ENCODE results near the gene PPFIA4. TPM values are rescaled to one million over a fixed set of nuclear protein-coding genes. Genes with fewer than 3 reads are reported as not detected.
A peak's percentile ranks its signal among the peaks of the same experiment; 100 is the strongest.

PPFIA4 gene
- total RNA-seq, 1 experiment from 2014 or later = not detected

DNA sequence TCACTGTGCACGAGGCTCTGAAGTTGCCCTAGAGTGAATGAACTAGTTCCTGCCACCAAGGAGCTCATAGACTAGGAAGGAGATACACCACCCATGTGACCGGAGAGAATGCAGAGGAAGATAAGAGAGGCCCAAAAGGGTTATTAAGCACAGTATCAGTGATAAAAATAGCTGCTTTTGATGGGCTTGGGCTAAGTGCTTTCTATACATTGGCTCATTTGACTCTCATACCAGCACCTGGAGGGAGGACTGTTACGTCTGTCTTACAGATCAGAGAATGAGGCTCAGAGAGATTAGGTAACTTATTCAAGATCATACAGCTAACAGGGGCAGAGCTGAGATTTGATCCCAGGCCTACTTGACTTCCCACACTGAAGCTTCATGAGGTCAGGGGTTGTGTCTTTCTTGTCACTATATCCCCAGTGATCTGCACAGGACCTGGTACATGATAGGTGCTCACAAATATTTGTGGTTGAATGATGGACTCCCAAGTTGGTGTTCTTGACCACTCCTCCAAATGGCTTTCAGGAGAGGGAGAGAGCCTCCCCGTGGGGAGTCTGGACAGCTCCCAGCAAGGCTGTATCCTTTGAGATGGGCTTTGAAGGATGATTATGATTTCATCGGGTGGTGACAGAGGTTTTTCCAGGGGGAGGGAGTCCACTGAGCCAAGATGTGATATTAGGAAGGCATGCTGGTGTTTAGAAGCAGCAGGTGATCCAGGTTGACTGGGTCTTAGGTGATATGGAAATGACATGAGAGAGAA lies 14.4 kb downstream of the PPFIA4 start:
- Histone ChIP-seq H2AFZ (ENCODE audit: low read length) (peak overlapping the region; percentile 11; the same call in 1 of the 2 replicates), H3K4me2 (ENCODE audit: low read depth, low read length, poor library complexity, severe bottlenecking) (peak overlapping the region; percentile 18), H3K4me3 (ENCODE audit: low read length) (no peak overlapping the region), H3K9me3 (ENCODE audit: low read length) (no peaks in the 10 kb centered on the region), H3K79me2 (ENCODE audit: low read length) (no peaks in the 10 kb centered on the region), H3K36me3 (ENCODE audit: insufficient read depth, low read length) (no peaks in the 10 kb centered on the region), H3K9me2 (replicated peaks; ENCODE audit: insufficient read depth, low read length) (no peaks in the 10 kb centered on the region), H4K20me1 (ENCODE audit: insufficient read depth, low read depth, low read length) (no peaks in the 10 kb centered on the region), H3K27ac (ENCODE audit: low read length) (no peak overlapping the region), H3K9ac (ENCODE audit: low read length) (0 out of 2 replicates have a peak overlapping the region, but pooled peaks have one; percentile 5), H3K27me3 (ENCODE audit: low read length) (no peaks in the 10 kb centered on the region), H3K4me1 (ENCODE audit: low read length) (peaks cover 18% of the 10 kb centered on the region)
- peak; percentile 65 for DNase-seq

DNA sequence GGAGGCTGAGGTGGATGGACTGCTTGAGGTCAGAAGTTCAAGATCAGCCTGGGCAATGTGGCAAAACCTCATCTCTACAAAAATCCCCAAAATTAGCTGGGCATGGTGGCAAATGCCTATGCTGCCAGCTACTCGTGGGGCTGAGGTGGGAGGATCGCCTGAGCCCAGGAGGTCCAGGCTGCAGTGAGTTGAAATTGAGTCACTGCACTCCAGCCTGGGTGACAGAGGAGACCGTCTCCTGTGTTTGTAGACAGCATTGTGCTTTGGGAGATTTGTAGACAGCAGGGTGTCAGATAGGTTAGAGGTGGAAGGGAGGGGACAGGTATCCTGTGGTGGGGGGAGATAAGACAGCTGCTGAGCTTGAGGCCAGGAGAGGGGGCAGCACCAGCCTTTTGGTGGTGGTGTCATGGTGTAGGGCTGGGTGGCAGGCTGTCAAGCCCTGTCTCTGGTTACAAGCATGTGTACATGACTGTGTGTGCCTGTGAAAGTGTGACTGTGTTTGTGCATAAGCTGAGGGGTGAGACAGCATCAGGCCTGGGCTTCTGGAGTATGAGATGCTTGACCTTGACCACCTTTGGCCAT lies 15.2 kb downstream of the PPFIA4 start:
- peaks cover 18% of the 10 kb centered on the region for H3K4me1 ChIP-seq (ENCODE audit: low read length)

DNA sequence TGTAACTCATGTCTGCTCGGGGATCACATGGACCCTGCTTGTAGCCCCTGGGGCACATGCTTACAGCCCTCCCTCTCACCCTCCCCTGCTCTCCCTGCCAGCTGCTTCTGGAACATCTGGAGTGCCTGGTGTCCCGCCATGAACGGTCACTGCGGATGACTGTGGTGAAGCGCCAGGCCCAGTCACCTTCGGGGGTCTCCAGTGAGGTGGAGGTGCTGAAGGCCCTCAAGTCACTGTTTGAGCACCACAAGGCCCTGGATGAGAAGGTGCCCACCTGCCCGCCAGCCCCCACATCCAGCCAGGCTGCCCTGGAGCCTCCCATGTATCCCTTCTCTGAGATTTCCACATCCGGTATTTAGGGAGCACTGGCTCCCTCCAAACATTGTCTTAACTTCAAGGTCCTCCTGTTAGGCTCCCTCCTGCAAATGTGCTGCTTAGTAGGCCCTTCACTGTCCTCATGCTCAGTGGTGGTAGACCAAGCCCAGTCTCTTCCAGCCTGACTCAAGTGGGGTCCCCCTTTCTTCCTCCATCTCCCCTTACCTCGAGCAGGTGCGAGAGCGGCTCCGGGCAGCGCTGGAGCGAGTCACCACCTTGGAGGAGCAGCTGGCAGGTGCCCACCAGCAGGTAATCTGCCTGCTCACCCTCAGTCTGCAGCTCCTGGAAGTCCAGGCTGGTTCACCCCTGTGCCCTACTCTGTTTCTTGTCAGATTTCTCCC lies 17.7 kb downstream of the PPFIA4 start:
- Histone ChIP-seq H3K4me2 (ENCODE audit: low read depth, low read length, poor library complexity, severe bottlenecking) (no peak overlapping the region), H3K9ac (ENCODE audit: low read length) (no peak overlapping the region), H3K4me1 (ENCODE audit: low read length) (peaks cover 18% of the 10 kb centered on the region), H4K20me1 (ENCODE audit: insufficient read depth, low read depth, low read length) (no peaks in the 10 kb centered on the region), H3K9me2 (replicated peaks; ENCODE audit: insufficient read depth, low read length) (no peaks in the 10 kb centered on the region), H3K79me2 (ENCODE audit: low read length) (no peaks in the 10 kb centered on the region), H3K36me3 (ENCODE audit: insufficient read depth, low read length) (no peaks in the 10 kb centered on the region), H3K4me3 (ENCODE audit: low read length) (no peak overlapping the region), H3K27me3 (ENCODE audit: low read length) (no peaks in the 10 kb centered on the region), H3K27ac (ENCODE audit: low read length) (no peak overlapping the region), H3K9me3 (ENCODE audit: low read length) (no peaks in the 10 kb centered on the region), H2AFZ (ENCODE audit: low read length) (no peak overlapping the region)
- no peak for DNase-seq

More for the DNA sequence above, 15.2 kb downstream of the PPFIA4 start:
- H3K9ac ChIP-seq (ENCODE audit: low read length) = no peak overlapping the region
- H3K4me2 ChIP-seq (ENCODE audit: low read depth, low read length, poor library complexity, severe bottlenecking) = no peak overlapping the region
- H3K36me3 ChIP-seq (ENCODE audit: insufficient read depth, low read length) = no peaks in the 10 kb centered on the region
- H3K4me3 ChIP-seq (ENCODE audit: low read length) = no peak overlapping the region
- H4K20me1 ChIP-seq (ENCODE audit: insufficient read depth, low read depth, low read length) = no peaks in the 10 kb centered on the region
- DNase-seq = no peak
- no peak overlapping the region for H2AFZ ChIP-seq (ENCODE audit: low read length)
- H3K9me2 ChIP-seq (replicated peaks; ENCODE audit: insufficient read depth, low read length) = no peaks in the 10 kb centered on the region
- no peaks in the 10 kb centered on the region for H3K79me2 ChIP-seq (ENCODE audit: low read length)
- no peaks in the 10 kb centered on the region for H3K9me3 ChIP-seq (ENCODE audit: low read length)
- H3K27ac ChIP-seq (ENCODE audit: low read length) = no peak overlapping the region
- H3K27me3 ChIP-seq (ENCODE audit: low read length) = no peaks in the 10 kb centered on the region

DNA sequence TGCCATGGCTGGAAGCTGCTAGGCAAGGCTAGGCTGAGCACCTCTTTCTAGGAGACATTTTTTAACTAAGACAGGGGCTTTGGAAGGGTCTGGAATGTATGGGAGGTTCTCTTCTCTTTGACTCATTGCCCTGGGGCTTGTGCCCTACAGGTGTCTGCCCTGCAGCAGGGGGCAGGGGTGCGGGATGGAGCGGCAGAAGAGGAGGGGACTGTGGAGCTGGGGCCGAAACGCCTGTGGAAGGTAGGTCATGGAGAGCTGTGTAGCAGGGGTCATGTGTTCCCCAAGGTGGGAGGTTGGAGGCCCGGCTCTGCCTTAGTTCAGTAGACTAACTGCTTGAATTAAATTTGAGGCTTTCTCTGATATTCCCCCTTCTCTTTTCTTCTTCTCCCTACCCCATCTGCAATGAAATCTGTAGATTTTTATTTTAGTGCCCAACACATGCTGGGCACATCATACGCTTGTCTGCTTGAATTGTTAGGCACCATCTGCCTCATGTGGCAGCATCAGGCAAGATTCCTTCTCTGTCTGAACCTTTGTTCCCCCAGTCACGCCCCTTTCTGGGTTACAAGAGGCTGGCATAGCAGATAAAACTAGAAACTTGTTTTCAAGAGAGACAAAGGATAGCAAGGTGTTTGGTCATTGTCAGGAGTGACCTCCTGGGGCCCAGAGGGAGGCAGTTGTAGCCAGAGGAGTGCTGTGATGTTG lies 18.4 kb downstream of the PPFIA4 start:
- H3K9me2 ChIP-seq (replicated peaks; ENCODE audit: insufficient read depth, low read length) = no peaks in the 10 kb centered on the region
- no peaks in the 10 kb centered on the region for H3K79me2 ChIP-seq (ENCODE audit: low read length)
- H3K27ac ChIP-seq (ENCODE audit: low read length) = no peak overlapping the region
- H3K36me3 ChIP-seq (ENCODE audit: insufficient read depth, low read length) = no peaks in the 10 kb centered on the region
- no peak overlapping the region for H3K4me3 ChIP-seq (ENCODE audit: low read length)
- no peaks in the 10 kb centered on the region for H4K20me1 ChIP-seq (ENCODE audit: insufficient read depth, low read depth, low read length)
- no peak for DNase-seq
- H2AFZ ChIP-seq (ENCODE audit: low read length) = no peak overlapping the region
- H3K4me1 ChIP-seq (ENCODE audit: low read length) = peaks cover 15% of the 10 kb centered on the region
- no peaks in the 10 kb centered on the region for H3K27me3 ChIP-seq (ENCODE audit: low read length)
- no peak overlapping the region for H3K9ac ChIP-seq (ENCODE audit: low read length)
- no peak overlapping the region for H3K4me2 ChIP-seq (ENCODE audit: low read depth, low read length, poor library complexity, severe bottlenecking)
- no peaks in the 10 kb centered on the region for H3K9me3 ChIP-seq (ENCODE audit: low read length)

DNA sequence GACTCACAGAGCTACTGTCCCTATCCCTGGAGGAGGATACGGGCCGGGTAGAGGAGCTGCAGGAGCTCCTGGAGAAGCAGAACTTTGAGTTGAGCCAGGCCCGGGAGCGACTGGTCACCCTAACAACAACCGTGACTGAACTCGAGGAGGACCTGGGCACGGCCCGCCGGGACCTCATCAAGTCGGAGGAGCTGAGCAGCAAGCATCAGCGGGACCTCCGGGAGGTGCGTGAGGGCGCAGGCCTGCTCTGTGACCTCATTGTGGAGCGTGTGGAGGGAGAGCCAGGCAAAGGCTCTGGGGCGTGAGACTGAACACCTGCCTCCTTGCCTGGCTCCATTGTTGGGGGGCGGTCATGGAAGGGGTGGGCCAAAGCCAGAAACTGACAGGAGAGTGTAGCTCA lies 19.0 kb downstream of the PPFIA4 start:
- Histone ChIP-seq H3K4me1 (ENCODE audit: low read length) (peaks cover 9% of the 10 kb centered on the region), H3K9me2 (replicated peaks; ENCODE audit: insufficient read depth, low read length) (no peaks in the 10 kb centered on the region), H4K20me1 (ENCODE audit: insufficient read depth, low read depth, low read length) (no peaks in the 10 kb centered on the region), H3K79me2 (ENCODE audit: low read length) (no peaks in the 10 kb centered on the region), H2AFZ (ENCODE audit: low read length) (no peak overlapping the region), H3K4me3 (ENCODE audit: low read length) (no peak overlapping the region), H3K27me3 (ENCODE audit: low read length) (no peaks in the 10 kb centered on the region), H3K36me3 (ENCODE audit: insufficient read depth, low read length) (no peaks in the 10 kb centered on the region), H3K9me3 (ENCODE audit: low read length) (no peaks in the 10 kb centered on the region), H3K4me2 (ENCODE audit: low read depth, low read length, poor library complexity, severe bottlenecking) (no peak overlapping the region), H3K9ac (ENCODE audit: low read length) (no peak overlapping the region), H3K27ac (ENCODE audit: low read length) (no peak overlapping the region)
- DNase-seq = no peak

DNA sequence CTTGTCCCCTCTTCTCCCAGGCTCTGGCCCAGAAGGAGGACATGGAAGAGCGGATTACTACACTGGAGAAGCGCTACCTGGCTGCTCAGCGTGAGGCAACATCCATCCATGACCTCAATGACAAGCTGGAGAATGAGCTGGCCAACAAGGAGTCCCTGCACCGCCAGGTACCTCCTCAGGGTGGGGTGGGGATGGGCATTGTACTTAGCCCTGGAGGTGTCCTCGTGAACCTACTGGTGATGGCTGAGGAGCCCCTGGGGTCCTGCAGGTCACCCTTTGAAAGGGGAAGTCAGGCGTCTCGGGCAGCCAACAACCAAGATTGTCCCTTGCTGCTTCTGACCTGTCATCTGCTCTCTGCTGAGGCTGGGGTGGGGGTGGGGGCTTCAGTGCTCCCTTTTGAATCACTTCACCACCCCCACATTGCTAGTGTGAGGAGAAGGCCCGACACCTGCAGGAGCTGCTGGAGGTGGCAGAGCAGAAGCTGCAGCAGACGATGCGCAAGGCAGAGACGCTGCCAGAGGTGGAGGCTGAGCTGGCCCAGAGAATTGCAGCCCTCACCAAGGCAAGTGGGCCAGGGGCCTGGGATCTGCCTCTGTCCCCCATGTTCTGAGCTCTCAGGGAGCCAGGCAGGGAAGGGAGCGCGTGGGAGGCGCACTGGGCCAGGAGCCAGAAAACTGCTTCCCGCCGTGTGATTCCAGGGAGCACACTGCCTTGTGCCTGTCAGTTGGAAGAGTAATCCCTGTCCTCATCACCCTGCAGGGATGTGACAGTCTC lies 19.7 kb downstream of the PPFIA4 start:
- DNase-seq = no peak

DNA sequence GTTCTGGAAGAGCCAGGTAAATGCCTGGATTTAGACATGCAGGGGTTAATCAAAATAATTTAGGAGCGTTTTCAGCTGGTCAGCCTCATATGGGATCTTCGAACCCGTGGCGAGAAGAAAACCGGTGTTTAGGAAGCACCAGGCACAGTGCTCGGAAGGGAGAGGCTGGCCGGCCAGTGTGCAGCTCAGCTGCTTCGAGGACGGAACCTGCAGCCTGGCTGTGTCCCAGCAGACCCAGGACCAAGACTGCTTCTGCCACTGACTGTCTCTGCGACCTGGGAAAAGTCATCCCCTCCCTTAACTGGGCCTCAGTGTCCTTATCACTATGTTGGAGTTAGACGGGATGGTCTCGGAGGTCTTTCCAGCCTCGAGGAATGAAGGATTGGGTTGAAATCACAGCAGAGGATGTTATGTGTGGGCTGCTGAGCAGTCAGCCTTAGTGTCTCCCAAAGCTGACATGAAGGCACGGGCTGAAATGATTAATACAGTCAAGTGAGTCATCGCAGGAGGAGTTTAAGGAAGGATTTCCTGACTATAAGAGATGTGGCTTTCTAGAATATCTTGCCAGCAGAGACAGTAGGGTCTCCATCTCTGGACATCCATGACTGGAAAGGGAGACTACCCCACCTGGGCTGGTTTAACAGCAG lies 20.8 kb downstream of the PPFIA4 start:
- no peak for DNase-seq
- Histone ChIP-seq H3K79me2 (ENCODE audit: low read length) (no peaks in the 10 kb centered on the region), H4K20me1 (ENCODE audit: insufficient read depth, low read depth, low read length) (no peaks in the 10 kb centered on the region), H3K9me3 (ENCODE audit: low read length) (no peaks in the 10 kb centered on the region), H3K4me1 (ENCODE audit: low read length) (no peaks in the 10 kb centered on the region), H3K9me2 (replicated peaks; ENCODE audit: insufficient read depth, low read length) (no peaks in the 10 kb centered on the region), H3K4me3 (ENCODE audit: low read length) (no peak overlapping the region), H3K4me2 (ENCODE audit: low read depth, low read length, poor library complexity, severe bottlenecking) (no peak overlapping the region), H3K9ac (ENCODE audit: low read length) (no peak overlapping the region), H3K36me3 (ENCODE audit: insufficient read depth, low read length) (no peaks in the 10 kb centered on the region), H3K27me3 (ENCODE audit: low read length) (no peaks in the 10 kb centered on the region), H3K27ac (ENCODE audit: low read length) (no peak overlapping the region), H2AFZ (ENCODE audit: low read length) (no peak overlapping the region)

More for the DNA sequence above, 19.7 kb downstream of the PPFIA4 start:
- Histone ChIP-seq H3K4me1 (ENCODE audit: low read length) (peaks cover 2% of the 10 kb centered on the region), H3K4me2 (ENCODE audit: low read depth, low read length, poor library complexity, severe bottlenecking) (no peak overlapping the region), H3K27ac (ENCODE audit: low read length) (no peak overlapping the region), H3K4me3 (ENCODE audit: low read length) (no peak overlapping the region), H4K20me1 (ENCODE audit: insufficient read depth, low read depth, low read length) (no peaks in the 10 kb centered on the region), H3K9me3 (ENCODE audit: low read length) (no peaks in the 10 kb centered on the region), H2AFZ (ENCODE audit: low read length) (no peak overlapping the region), H3K36me3 (ENCODE audit: insufficient read depth, low read length) (no peaks in the 10 kb centered on the region), H3K27me3 (ENCODE audit: low read length) (no peaks in the 10 kb centered on the region), H3K9ac (ENCODE audit: low read length) (no peak overlapping the region), H3K79me2 (ENCODE audit: low read length) (no peaks in the 10 kb centered on the region), H3K9me2 (replicated peaks; ENCODE audit: insufficient read depth, low read length) (no peaks in the 10 kb centered on the region)
